Smooth muscle cell (in vitro differentiated cells): Measurements from ENCODE around the gene ASB14. TPM values are rescaled to one million over a fixed set of nuclear protein-coding genes. Genes with fewer than 3 reads are reported as not detected.

Experiments
- DNase-seq: peaks from one replicate; lab custom pipeline; 2025; ENCODE audit not compliant: unreplicated experiment; lab: John Stamatoyannopoulos, UW
- H2AFZ ChIP-seq: fragments of 200-600 bp; sonication (generic); 2 replicates; pipeline ENCODE4 v1.6.0; 2016; ENCODE audit warnings: antibody characterized with exemption, low read depth, mild to moderate bottlenecking
- H3F3A ChIP-seq: fragments of 200-600 bp; sonication (generic); 2 replicates; pipeline ENCODE4 v1.6.0; 2017; ENCODE audit warnings: antibody characterized with exemption, low read depth
- H3K27ac ChIP-seq: fragments of 200-600 bp; sonication (generic); 2 replicates; pipeline ENCODE4 v1.5.1; 2016; ENCODE audit warnings: low read depth, mild to moderate bottlenecking
- H3K27me3 ChIP-seq: fragments of 200-600 bp; sonication (generic); 2 replicates; pipeline ENCODE4 v1.6.1; 2016; ENCODE audit warnings: low read depth, mild to moderate bottlenecking
- H3K36me3 ChIP-seq: fragments of 200-600 bp; sonication (generic); 2 replicates; pipeline ENCODE4 v1.5.1; 2016; ENCODE audit warnings: low read depth
- H3K4me1 ChIP-seq: fragments of 200-600 bp; sonication (generic); 2 replicates; pipeline ENCODE4 v1.5.1; 2016; ENCODE audit warnings: low read depth
- H3K4me2 ChIP-seq: fragments of 200-600 bp; sonication (generic); 2 replicates; pipeline ENCODE4 v1.6.0; 2016; ENCODE audit warnings: mild to moderate bottlenecking
- H3K4me3 ChIP-seq: fragments of 200-600 bp; sonication (generic); 2 replicates; pipeline ENCODE4 v1.5.1; 2016; ENCODE audit warnings: mild to moderate bottlenecking
- H3K79me2 ChIP-seq: fragments of 200-600 bp; sonication (generic); 2 replicates; pipeline ENCODE4 v1.6.0; 2016; ENCODE audit warnings: low read depth, mild to moderate bottlenecking
- H3K9ac ChIP-seq: fragments of 200-600 bp; sonication (generic); 2 replicates; pipeline ENCODE4 v1.6.0; 2016; ENCODE audit warnings: low read depth
- H3K9me3 ChIP-seq: fragments of 200-600 bp; sonication (generic); replicated peaks from 2 replicates; pipeline ENCODE4 v1.5.1; 2016; ENCODE audit warnings: low read depth
- H4K20me1 ChIP-seq: fragments of 200-600 bp; sonication (generic); 2 replicates; pipeline ENCODE4 v1.6.0; 2016; ENCODE audit warnings: low read depth
- WGBS: methylation state at CpG from one replicate; pipeline ENCODE4 v1.1.7; 2016; ENCODE audit warnings: low lambda C conversion rate; 5-methylcytosine and 5-hydroxymethylcytosine counted together
- polyA plus RNA-seq: library from polyadenylated mRNA; unstranded; fragments of >200 nt; fragmentation: Nextera tagmentation; extraction: Ambion mirVana; gene quantifications from 2 replicates; pipeline ENCODE4 v1.2.1, GENCODE V29; 2016
- total RNA-seq: library from RNA; depleted of rRNA; stranded (reverse); fragments of >200 nt; gene quantifications from 2 replicates; pipeline ENCODE4 v1.2.3, GENCODE V29; 2014
- TF ChIP-seq, protein P1 (sequence below): fragments of 200-600 bp; sonication (generic); IDR thresholded peaks from 2 replicates; pipeline ENCODE4 v1.5.1; 2017; ENCODE audit warnings: borderline replicate concordance, mild to moderate bottlenecking, antibody characterized with exemption; ENCODE audit not compliant: insufficient read depth, poor library complexity, severe bottlenecking

ASB14 gene
- total and polyA plus RNA-seq, 2 experiments from 2014 or later = 0.17 TPM; not detected in 1

DNA sequence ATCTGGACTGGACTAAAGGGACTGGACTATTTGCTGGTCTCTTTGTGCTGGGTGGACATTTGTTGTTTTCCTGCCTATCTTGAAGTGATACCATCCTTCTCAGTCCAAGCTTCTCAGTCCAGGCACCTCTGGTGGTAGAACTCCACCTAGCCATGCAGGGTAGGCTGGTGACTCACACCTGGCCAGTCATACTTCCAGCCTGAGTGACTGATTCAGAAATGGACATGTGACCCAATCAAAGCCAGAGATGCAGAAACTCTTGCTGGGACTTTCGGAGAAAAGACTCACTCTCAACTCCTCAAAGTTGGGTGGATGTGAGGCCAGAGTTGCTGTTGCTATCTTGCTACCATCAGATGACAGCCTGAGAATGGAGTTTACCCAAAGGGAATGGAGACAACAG lies 5.6 kb upstream of the ASB14 start:
- Histone ChIP-seq H3K9me3 (no peaks in the 10 kb centered on the region), H3F3A (no peaks in the 10 kb centered on the region), H3K79me2 (no peaks in the 10 kb centered on the region), H3K36me3 (no peaks in the 10 kb centered on the region), H4K20me1 (no peaks in the 10 kb centered on the region), H2AFZ (no peak overlapping the region), H3K27me3 (no peaks in the 10 kb centered on the region), H3K4me1 (no peaks in the 10 kb centered on the region), H3K4me3 (no peak overlapping the region), H3K4me2 (no peak overlapping the region), H3K9ac (no peak overlapping the region), H3K27ac (no peak overlapping the region)
- TF ChIP-seq, protein P1, sequence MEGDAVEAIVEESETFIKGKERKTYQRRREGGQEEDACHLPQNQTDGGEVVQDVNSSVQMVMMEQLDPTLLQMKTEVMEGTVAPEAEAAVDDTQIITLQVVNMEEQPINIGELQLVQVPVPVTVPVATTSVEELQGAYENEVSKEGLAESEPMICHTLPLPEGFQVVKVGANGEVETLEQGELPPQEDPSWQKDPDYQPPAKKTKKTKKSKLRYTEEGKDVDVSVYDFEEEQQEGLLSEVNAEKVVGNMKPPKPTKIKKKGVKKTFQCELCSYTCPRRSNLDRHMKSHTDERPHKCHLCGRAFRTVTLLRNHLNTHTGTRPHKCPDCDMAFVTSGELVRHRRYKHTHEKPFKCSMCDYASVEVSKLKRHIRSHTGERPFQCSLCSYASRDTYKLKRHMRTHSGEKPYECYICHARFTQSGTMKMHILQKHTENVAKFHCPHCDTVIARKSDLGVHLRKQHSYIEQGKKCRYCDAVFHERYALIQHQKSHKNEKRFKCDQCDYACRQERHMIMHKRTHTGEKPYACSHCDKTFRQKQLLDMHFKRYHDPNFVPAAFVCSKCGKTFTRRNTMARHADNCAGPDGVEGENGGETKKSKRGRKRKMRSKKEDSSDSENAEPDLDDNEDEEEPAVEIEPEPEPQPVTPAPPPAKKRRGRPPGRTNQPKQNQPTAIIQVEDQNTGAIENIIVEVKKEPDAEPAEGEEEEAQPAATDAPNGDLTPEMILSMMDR = no peak
- WGBS = 78% methylated on average over 1 of the region's 1 CpG
- DNase-seq = no peak

DNA sequence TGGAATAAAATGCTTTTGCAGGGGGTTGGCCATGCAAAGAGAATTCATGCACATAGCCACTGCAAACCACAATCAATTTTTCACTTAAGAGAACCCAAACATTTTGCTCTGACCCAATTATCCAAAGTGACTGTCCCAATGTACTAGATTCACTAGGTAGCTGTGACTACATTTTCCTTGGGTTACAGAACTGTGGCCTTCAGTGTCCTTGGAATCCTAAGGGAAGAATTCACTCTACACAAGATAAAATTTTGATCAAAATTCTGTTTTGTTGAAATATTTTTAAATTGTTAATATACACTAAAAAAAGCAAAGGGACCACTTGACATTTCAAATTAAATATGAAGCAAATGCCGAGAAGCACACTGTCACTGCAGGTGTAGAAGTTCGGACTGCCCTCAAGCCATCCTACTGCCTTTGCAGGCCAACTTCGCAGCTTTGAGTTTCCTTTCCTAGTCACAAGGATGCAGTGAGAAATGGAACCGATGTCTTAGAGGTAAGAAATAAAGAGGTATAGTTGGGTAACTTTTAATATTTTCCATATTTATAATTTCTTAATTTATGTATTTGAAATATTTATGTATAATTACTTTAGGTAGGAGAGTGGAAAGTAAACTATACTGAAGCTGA lies 527 bp upstream of the ASB14 start:
- Histone ChIP-seq H3F3A (no peaks in the 10 kb centered on the region), H2AFZ (no peak overlapping the region), H3K4me2 (no peak overlapping the region), H3K36me3 (no peaks in the 10 kb centered on the region), H3K9me3 (no peaks in the 10 kb centered on the region), H3K27ac (no peak overlapping the region), H3K9ac (no peak overlapping the region), H3K4me3 (no peak overlapping the region), H3K27me3 (no peaks in the 10 kb centered on the region), H4K20me1 (no peaks in the 10 kb centered on the region), H3K79me2 (no peaks in the 10 kb centered on the region), H3K4me1 (no peaks in the 10 kb centered on the region)
- 93% methylated on average over 4 of the region's 4 CpGs for WGBS
- DNase-seq = no peak
- TF ChIP-seq, protein P1 = no peak

DNA sequence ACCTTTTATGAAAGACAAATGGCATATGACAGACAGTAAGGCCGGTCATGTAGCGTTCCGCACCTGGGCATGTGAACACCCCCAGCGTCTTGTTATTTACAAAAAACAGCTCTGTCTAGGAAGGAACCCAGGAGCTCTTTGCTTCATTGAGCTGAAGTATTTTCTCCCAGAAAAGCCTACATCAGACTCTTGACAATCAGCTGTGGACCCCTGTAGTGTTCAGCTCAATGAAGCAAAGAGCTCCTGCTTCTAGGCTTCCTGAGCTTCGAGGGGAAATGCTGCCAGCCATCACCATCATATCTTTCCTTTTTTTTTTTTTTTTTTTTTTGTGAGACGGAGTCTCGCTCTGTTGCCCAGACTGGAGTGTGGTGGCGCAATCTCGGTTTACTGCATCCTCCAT lies 4.1 kb downstream of the ASB14 start:
- H3K36me3 ChIP-seq = no peaks in the 10 kb centered on the region
- no peaks in the 10 kb centered on the region for H3K4me1 ChIP-seq
- no peaks in the 10 kb centered on the region for H3F3A ChIP-seq
- no peak overlapping the region for H3K9ac ChIP-seq
- H2AFZ ChIP-seq = no peak overlapping the region
- DNase-seq = no peak
- WGBS = 95% methylated on average over 9 of the region's 9 CpGs
- no peaks in the 10 kb centered on the region for H4K20me1 ChIP-seq
- TF ChIP-seq, protein P1 = no peak
- H3K79me2 ChIP-seq = no peaks in the 10 kb centered on the region
- no peak overlapping the region for H3K27ac ChIP-seq
- no peak overlapping the region for H3K4me2 ChIP-seq
- no peak overlapping the region for H3K4me3 ChIP-seq
- no peaks in the 10 kb centered on the region for H3K9me3 ChIP-seq
- no peaks in the 10 kb centered on the region for H3K27me3 ChIP-seq

DNA sequence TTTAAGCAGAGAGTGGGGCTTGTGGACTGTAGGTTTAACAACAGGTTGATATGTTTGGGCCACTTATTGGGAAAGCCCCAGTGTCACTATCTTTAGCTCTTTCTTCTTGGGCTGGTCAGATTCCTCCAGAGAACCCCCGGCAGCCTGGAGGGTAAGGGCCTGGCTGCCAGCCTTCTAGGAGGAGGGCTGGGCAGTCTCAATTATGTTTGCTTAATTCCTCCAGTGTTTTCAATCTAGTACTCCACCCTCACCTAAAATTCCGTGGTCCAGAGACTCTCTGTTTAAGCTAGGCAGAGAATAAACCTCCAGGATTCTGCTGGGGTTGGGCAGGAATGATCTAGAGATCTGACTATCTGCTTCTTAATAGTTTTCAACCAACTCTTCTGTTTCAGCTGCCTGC lies 5.3 kb downstream of the ASB14 start:
- H3K79me2 ChIP-seq = no peaks in the 10 kb centered on the region
- no peaks in the 10 kb centered on the region for H3K27me3 ChIP-seq
- no peaks in the 10 kb centered on the region for H3K36me3 ChIP-seq
- WGBS = 91% methylated on average over 2 of the region's 2 CpGs
- no peak overlapping the region for H3K4me2 ChIP-seq
- no peaks in the 10 kb centered on the region for H3F3A ChIP-seq
- no peak overlapping the region for H2AFZ ChIP-seq
- H4K20me1 ChIP-seq = no peaks in the 10 kb centered on the region
- no peak for DNase-seq
- no peaks in the 10 kb centered on the region for H3K9me3 ChIP-seq
- H3K4me1 ChIP-seq = no peaks in the 10 kb centered on the region
- no peak overlapping the region for H3K4me3 ChIP-seq
- H3K27ac ChIP-seq = no peak overlapping the region
- H3K9ac ChIP-seq = no peak overlapping the region
- TF ChIP-seq, protein P1 = no peak
